Measurements from ENCODE around the gene TBC1D9.

- no peak for TF ChIP-seq CTCF (conservative IDR thresholded peaks at IDR 0.05; ENCODE audit: low read length)
- TF ChIP-seq EZH2phosphoT487 (IDR thresholded peaks at IDR 0.05; ENCODE audit: borderline replicate concordance): no peak
Observed at GRCh38 chr4:140633951-140634350, 122.2 kb downstream of the TBC1D9 start.

Measured in Loucy (cell line).